HG02623 (cell line): ENCODE data around the gene CTSF.

Source experiments
- ATAC-seq: cut with Tn5 transposase; IDR thresholded peaks from one replicate; pipeline ENCODE4 v1.9.1; 2021; ENCODE audit warnings: moderate library complexity; ENCODE audit not compliant: unreplicated experiment

Gene CTSF

DNA sequence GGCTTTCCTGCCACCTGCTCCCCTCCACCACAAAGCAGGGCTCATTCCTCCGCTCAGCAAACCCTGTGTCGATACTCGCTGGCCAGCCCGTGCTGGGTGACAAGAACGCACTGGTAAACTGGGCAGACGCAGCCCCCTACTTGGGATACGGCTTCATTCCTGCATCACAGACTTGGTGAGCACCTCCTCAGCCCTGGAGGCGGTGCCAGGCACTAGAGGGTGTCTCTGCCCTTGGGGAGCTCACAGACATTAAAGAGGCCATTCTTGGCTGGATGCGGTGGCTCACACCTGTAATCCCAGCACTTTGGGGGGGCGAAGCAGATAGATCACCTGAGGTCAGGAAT is 28.6 kb downstream of the CTSF start:
- no peak for ATAC-seq

- ATAC-seq = no peak
Measured at GRCh38 chr11:66539170-66539869, 29.1 kb downstream of the CTSF start.

- ATAC-seq = no peak
Measured at GRCh38 chr11:66532784-66533183, 35.6 kb downstream of the CTSF start.

GRCh38 chr11:66531841-66532240 is 36.6 kb downstream of the CTSF start:
- ATAC-seq = no peak

- ATAC-seq = no peak
Measured at GRCh38 chr11:66530927-66531709, 37.3 kb downstream of the CTSF start.

DNA sequence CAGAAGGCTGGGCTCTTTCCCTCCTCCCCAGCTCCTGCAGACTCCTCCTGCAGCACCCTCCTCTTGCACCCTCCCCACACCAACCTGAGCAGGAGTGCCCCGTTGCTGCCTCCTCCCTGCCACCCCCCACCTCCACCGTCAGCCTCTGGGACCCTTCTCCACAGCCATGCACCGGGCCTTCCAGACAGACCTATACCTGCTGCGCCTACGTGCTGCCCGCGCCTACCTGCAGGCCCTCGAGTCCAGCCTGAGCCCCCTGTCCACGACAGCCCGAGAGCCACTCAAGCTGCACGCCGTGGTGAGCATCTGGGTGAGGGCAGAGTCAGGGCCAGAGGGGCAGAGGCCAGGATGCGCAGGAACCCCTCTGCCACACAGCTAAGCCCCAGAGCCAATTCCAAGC is 38.8 kb downstream of the CTSF start:
- no peak for ATAC-seq

DNA sequence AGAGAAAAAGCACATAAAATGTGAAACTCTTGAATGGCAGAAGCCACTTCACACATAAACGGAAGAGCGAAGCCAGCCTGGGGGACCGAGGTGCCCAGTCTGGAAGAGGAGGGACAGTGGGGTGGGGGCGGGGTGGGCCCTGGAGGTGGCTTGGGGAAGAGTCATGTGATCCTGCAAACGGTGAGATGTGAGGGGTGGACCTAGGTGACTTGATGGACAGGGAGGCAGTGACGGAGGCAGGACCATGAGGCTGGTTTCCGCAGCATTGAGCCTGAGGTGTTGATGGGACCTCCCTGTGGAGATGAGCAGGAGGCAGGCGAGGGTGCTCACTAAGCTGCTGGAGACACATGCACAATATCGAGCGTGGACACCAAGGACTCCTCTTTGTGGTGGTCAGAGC is 39.3 kb downstream of the CTSF start:
- ATAC-seq = no peak

GRCh38 chr11:66524304-66525040 is 43.9 kb downstream of the CTSF start:
- no peak for ATAC-seq

- ATAC-seq = no peak
Measured at GRCh38 chr11:66523611-66524010, 44.8 kb downstream of the CTSF start.
